ENCODE measurements around the gene COL5A2.

DNA sequence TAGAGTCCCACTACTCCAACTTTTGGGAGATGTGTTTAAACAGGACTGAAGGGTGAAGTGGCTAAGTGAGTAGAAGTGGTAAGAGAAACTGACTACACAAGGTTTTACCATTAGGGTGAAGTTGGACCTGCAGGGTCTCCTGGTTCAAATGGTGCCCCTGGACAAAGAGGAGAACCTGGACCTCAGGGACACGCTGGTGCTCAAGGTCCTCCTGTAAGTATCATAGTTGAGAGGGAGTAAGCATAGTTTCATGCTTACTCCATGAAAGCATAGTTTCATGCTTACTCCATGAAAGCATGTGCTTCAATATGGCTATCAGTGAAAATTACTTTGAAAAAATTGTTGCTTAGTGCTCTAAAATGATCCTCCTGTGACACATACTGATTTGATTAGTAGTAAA is 186.3 kb downstream of the COL5A2 start:
- TF ChIP-seq FOXA1 (IDR thresholded peaks at IDR 0.05) (no peak), REST (IDR thresholded peaks at IDR 0.05) (no peak), EGR1 (IDR thresholded peaks at IDR 0.05; ENCODE audit: low read depth in 2 of 2) (no peak), RAD21 (IDR thresholded peaks at IDR 0.05) (no peak), GABPA (IDR thresholded peaks at IDR 0.05 in 1 of 2, conservative IDR thresholded peaks at IDR 0.05 in 1 of 2) (no peak)
- TF ChIP-seq, protein P1, sequence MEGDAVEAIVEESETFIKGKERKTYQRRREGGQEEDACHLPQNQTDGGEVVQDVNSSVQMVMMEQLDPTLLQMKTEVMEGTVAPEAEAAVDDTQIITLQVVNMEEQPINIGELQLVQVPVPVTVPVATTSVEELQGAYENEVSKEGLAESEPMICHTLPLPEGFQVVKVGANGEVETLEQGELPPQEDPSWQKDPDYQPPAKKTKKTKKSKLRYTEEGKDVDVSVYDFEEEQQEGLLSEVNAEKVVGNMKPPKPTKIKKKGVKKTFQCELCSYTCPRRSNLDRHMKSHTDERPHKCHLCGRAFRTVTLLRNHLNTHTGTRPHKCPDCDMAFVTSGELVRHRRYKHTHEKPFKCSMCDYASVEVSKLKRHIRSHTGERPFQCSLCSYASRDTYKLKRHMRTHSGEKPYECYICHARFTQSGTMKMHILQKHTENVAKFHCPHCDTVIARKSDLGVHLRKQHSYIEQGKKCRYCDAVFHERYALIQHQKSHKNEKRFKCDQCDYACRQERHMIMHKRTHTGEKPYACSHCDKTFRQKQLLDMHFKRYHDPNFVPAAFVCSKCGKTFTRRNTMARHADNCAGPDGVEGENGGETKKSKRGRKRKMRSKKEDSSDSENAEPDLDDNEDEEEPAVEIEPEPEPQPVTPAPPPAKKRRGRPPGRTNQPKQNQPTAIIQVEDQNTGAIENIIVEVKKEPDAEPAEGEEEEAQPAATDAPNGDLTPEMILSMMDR (IDR thresholded peaks at IDR 0.05; ENCODE audit: low read depth, low read length, missing input control) = no peak
- TF ChIP-seq, protein P2, sequence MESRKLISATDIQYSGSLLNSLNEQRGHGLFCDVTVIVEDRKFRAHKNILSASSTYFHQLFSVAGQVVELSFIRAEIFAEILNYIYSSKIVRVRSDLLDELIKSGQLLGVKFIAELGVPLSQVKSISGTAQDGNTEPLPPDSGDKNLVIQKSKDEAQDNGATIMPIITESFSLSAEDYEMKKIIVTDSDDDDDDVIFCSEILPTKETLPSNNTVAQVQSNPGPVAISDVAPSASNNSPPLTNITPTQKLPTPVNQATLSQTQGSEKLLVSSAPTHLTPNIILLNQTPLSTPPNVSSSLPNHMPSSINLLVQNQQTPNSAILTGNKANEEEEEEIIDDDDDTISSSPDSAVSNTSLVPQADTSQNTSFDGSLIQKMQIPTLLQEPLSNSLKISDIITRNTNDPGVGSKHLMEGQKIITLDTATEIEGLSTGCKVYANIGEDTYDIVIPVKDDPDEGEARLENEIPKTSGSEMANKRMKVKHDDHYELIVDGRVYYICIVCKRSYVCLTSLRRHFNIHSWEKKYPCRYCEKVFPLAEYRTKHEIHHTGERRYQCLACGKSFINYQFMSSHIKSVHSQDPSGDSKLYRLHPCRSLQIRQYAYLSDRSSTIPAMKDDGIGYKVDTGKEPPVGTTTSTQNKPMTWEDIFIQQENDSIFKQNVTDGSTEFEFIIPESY (IDR thresholded peaks at IDR 0.05) = no peak
- TF ChIP-seq, protein P3, sequence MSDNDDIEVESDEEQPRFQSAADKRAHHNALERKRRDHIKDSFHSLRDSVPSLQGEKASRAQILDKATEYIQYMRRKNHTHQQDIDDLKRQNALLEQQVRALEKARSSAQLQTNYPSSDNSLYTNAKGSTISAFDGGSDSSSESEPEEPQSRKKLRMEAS (IDR thresholded peaks at IDR 0.05) = no peak
- TF ChIP-seq, protein P4, sequence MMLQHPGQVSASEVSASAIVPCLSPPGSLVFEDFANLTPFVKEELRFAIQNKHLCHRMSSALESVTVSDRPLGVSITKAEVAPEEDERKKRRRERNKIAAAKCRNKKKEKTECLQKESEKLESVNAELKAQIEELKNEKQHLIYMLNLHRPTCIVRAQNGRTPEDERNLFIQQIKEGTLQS (IDR thresholded peaks at IDR 0.05) = no peak
